GM12874 (cell line): ENCODE data around the gene TRAPPC12.

Source experiments
- CTCF ChIP-seq: IDR thresholded peaks from 2 replicates; pipeline ENCODE4 v1.5.1; 2011; ENCODE audit warnings: low read depth, mild to moderate bottlenecking, control low read depth, low read length, moderate library complexity; ENCODE audit not compliant: insufficient read depth

Gene TRAPPC12

DNA sequence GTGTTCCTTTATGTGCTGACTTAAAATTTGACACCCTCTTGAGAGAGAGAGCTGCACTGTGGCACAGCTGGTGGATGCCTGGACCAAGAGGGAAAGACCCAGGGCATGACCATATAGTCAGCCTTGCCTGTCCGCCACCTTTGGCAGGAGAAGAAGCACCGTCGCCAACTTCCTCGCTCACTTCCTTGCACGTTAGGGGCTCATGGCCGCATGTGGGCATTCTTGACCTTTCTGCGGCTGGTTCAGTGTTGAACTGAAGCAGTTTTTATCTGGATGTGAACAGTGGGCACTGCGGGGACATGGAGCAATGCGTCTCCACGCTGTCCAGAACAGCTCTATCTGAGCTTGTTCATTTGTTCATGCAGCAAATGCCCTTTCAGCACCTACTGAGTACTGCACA, 66.9 kb downstream of the TRAPPC12 start:
- no peak for TF ChIP-seq CTCF

GRCh38 chr2:3447789-3448317, 68.4 kb downstream of the TRAPPC12 start:
- TF ChIP-seq CTCF, result no peak

- no peak for TF ChIP-seq CTCF
Observed at GRCh38 chr2:3449086-3449485, 69.6 kb downstream of the TRAPPC12 start.

DNA sequence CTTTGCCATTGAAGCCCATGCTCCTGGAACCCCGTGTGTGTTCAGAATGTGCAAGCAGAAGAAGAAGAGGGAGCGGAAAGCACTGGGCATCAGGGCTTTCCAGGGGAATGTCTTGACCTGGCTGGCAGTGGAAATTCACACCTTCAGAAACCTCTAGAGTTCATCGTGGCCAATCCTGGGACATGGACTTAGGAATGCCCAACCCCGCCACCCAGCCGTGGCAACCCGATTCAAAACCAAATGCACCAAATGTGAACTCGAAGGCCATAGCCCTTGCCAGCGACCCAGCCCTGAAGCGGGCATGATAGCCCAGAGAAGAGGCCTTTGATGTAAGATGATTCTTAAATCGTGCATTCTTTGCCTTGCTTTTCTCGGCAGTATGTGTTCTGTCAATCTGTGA, 70.4 kb downstream of the TRAPPC12 start:
- TF ChIP-seq CTCF, result no peak

- no peak for TF ChIP-seq CTCF
Observed at GRCh38 chr2:3450385-3451010, 71.0 kb downstream of the TRAPPC12 start.

DNA sequence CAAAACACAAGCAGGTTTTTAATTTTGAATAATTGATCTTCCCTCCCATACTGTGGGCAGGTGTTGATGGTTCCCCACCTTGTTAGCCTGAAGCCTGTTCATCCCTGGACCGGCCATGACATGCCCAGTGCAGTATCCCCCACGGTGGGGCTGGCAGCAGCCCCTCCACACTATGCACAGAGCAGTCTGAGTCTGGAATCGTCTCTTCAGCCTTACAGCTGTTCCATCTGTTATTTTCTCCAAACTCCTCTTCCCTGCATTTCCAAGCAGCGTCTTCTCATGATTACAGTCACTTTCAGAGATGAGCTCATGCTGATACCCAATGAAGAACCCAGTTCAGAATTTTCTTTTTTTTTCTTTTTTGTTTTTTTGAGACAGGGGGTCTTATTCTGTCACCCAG, 71.7 kb downstream of the TRAPPC12 start:
- no peak for TF ChIP-seq CTCF

DNA sequence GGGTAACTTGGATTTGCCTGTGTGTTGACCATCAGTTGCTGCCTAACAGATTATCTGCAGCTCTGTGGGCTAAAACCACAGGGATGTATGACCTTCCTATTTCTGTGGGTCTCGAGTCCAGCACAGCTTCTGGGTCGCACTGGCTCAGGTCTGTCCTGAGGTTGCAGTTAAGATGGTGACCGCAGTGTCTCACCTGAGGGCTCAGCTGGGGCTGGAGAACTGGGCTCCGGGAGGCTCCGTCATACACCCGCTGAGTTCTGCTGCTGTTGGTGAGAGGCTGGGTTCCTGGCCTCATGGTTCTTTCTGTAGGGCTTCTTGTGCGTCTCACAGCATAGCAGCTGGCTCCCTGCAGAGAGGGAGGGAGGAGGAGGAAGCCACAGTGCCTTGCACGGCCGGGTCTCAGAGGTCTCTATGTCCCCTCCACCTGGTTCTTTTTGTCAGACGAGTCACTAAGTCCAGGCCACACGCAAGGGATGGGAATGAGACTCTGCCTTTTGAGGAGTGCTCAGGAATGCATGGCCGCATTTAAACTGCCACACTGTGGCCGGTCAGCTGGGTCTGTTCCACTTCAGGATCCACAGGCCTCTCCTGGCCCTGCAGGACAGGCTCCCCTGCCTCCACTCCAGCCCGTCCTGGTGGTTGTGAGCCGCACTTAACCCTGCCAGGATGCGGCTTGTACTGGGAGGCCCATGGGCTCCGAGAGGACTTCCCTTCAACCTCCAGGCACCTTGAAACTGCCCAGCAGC, 72.6 kb downstream of the TRAPPC12 start:
- no peak for TF ChIP-seq CTCF
